C1 segment of cervical spinal cord (tissue), 14 donors: Measurements from ENCODE around the gene CCDC88B.
"Not testable (repeated sequence)": the region's sequence is repeated elsewhere in the genome, so short reads cannot be mapped to it uniquely, and the experiment has no call there.

Source experiments
- DNase-seq, 14 donors: peaks; one replicate each; lab custom pipeline; 2025; lab: John Stamatoyannopoulos, UW

Gene CCDC88B

DNA sequence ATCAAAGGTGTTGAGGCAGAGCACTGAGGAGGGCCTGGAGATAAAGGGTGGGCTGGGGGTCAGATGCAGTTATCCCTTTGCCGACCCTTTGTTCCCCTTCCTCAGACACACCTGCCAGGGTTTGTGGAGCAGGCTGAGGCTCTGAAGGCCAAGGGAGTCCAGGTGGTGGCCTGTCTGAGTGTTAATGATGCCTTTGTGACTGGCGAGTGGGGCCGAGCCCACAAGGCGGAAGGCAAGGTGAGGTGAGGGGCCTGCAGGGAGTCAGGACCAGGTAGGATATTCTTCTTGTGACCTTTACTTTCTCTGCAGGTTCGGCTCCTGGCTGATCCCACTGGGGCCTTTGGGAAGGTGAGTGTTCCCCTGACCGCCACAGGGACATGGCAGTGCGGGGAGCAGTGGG lies 19.4 kb upstream of the CCDC88B start:
- no peak for DNase-seq

DNA sequence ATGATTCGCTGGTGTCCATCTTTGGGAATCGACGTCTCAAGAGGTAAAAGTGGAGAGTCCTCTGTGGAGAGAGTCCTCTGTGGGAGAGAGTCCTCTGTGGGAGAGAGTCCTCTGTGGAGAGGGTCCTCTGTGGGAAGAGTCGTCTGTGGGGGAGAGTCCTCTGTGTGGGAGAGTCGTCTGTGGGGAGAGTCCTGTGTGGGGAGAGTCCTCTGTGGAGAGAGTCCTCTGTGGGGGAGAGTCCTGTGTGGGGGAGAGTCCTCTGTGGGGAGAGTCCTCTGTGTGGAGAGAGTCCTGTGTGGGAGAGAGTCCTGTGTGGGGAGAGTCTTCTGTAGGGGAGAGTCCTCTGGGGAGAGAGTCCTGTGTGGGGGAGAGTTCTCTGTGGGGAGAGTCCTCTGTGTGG lies 19.0 kb upstream of the CCDC88B start:
- DNase-seq, result no peak

DNA sequence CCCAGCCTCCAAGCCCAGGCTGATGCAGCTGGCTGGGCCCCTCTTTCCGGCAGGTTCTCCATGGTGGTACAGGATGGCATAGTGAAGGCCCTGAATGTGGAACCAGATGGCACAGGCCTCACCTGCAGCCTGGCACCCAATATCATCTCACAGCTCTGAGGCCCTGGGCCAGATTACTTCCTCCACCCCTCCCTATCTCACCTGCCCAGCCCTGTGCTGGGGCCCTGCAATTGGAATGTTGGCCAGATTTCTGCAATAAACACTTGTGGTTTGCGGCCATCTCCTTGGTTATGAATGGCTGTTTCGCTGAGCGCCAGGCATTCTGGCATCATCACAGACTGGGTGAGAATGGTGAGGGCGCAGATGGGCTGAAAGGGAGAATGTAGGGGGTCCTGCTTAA lies 18.5 kb upstream of the CCDC88B start:
- DNase-seq, result peak in 1 of 14 donors; percentile 34

DNA sequence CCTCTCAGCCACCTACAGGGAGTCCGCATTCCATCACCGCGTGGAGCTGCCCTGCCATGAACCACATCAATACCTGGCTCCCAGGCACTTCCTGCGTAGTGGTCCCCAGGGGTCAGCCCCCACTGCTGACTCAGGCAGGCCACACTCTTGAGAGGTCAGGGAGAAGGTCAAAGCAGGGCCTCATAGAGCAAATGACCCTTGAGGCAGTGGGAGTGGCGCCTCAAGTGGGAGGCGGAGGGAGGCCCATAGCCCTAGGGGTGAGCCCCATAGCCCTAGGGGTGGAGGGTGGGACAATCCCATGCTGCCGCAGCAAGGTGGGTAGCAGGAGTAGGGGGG lies 17.1 kb upstream of the CCDC88B start:
- no peak for DNase-seq

DNA sequence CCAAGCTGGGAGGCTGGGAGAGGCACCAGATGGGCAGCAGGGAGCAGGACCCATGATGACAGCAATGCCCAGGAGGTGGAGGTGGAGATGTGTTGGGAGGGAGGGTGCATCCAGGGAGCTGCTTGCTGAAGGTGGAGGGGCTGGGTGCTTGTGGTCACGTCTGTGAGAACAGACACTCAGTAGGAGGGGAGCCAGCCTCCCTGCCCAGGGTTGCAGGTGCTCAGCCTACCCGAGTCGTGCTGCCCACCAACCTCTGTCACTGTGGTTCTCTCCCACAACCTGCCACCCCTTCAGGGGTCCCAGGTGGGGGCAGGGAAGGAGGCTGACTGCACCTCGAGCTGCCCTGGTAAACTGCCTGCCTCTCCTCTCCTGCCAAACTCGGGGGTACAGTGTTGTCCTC lies 16.6 kb upstream of the CCDC88B start:
- no peak for DNase-seq

DNA sequence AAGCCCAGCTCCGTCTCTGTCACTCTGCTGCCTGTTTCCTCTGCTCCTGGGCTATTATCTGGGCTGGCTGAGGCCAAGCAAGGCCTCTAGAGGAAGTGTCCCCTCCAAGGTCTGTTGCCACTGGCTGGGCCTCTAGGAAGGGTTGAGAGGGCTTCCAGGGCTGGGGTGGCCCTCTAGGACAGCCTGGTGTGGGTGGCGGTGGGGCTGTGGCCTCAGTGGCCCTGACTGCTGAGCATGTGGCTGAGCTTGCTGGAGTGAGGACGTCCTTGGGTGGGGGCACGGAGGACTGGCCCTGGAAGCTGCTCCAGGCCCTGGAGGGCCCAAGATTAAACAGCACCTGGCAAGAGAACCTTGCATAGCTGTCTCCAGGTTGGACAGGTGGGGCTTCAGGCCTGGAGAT lies 16.0 kb upstream of the CCDC88B start:
- DNase-seq, result not testable (repeated sequence)

DNA sequence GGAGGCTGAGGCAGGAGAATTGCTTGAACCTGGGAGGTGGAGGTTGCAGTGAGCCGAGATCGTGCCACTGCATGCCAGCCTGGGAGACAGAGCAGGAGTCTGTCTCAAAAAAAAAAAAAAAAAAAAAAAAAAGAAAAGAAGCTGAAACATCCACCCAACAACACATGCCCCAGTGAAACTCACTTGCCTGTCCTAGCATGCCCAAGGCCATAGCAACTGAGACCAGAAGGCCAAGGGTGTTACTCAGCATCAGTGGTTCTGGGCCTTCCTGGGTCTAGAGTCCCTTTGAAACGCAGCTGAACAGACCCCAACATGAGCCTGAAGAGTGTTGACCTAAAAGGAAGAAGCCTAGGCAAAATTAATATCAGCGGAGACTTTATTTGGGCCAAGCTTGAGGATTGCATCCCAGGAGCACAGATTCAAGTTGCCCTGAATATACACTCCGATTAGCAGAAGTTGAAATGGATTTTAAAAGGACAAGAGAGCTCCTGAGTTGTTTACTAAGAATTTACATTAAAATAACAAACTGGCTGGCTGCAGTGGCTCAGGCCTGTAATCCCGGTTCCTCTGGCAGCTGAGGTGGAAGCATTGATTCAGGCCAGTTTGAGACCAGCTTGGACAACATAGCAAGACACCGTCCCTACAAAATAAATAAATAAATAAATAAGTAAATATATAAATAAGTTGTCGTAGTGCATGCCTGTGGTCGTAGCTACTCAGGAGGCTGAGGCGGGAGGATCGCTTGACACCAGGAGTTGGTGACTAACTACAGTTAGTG lies 15.1 kb upstream of the CCDC88B start:
- no peak for DNase-seq

DNA sequence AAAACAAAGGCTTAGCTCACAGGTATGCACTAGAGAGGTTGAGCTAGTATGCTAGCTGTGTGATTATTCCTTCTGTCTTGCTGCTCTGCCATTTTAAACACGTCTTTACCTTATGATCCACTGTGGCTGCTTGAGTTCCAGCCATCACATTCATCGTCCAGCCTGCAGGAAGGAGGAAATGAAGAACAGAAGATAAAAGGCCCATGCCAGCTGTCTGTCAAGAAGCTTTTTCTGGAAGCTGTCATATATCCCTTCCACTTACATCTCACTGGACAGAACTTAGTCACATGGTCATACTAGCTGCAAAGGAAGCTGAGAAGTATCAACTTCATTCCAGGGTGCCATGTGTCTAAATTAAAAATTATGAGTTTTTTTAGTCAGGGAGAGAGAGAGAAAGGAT lies 12.6 kb upstream of the CCDC88B start:
- no peak for DNase-seq

DNA sequence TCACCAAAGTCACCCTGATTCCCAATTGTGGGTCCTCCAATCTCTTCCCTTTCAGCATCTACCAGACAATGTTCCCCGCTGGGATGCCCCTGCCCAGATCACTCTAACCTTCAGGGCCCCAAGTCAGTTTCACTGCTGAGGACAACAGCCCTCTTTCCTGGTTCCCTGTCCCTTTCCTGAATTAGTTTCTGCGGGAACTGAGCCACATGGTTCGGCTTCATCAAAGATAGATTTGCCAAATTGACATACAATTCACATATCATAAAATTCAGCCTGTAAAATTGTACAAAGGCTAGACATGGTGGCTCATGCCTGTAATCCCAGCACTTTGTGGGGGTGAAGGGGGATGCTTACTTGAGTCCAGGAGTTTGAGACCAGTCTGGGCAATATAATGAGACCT lies 12.0 kb upstream of the CCDC88B start:
- no peak for DNase-seq

DNA sequence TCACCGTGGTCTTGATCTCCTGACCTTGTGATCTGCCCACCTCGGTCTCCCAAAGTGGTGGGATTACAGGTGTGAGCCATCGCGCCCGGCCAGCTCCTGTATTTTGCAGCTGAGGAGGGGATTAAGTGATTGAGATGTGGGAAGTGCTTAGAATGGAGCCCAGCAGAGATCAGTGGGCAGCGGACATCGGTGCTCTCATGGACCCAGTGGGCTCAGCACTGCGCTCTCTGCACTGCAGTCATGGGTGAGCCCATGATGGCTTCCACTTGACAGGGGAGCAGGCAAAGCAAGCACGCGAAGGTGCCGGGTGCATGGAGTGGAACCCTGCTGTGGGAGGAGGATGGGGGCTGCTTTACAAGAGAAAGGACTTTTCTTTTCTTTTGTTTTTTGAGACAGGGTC lies 9.1 kb upstream of the CCDC88B start:
- no peak for DNase-seq

DNA sequence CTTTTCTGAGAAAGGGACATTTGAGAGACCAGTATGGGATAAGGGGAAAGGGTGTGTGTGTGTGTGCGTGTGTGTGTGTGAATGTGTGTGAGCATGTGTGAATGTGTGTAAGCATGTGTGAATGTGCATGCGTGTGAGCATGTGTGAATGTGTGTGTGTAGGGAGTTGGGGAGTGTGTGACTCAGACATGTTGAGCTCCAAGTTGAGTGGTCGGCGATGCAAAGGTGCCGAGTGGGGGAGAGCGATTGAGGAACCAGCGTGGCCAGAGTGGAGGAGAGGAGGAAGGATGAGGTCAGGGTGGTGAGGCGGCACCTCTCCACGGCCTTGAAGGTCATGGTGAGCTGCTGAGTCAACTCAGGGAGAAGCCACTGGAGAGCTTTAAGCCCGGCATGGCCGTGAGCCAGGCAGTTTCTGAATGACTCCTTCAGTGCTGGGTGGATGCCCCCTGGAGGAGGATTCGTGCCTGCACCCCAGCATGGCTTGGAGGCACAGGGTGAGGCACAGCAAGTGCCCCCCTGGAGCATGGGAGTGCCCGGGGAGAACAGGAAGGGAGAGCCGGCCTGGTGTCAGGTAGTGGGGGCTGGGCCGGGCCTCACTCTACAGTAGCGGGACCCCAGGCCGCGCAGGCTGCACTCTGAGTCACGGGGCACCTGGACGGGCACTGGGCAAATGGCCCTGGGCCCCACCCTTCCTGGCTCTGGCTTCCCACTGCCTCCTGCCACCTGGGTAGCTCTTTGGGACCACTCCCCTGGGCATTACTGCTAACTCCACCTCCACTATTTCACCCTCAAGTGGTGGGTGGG lies 8.2 kb upstream of the CCDC88B start:
- DNase-seq, result peak in 4 of 14 donors; percentile 7 to 54 (median 30)

DNA sequence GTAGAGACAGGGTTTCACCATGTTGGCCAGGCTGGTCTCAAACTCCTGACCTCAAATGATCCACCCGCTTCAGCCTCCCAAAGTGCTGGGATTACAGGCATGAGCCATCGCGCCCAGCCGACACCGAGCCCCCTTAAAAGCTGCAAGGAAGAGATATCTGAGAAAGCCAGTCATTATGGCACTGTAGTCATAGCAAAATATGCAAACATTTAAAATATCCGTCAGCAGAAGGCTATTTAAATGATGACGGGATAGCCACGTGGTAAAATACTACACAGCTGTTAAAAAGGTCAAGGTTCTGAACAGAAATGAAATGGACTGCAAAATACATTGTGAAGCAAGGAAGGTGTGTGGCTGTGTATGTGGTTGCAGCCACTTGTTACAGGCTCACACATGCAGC lies 6.4 kb upstream of the CCDC88B start:
- DNase-seq, result no peak

DNA sequence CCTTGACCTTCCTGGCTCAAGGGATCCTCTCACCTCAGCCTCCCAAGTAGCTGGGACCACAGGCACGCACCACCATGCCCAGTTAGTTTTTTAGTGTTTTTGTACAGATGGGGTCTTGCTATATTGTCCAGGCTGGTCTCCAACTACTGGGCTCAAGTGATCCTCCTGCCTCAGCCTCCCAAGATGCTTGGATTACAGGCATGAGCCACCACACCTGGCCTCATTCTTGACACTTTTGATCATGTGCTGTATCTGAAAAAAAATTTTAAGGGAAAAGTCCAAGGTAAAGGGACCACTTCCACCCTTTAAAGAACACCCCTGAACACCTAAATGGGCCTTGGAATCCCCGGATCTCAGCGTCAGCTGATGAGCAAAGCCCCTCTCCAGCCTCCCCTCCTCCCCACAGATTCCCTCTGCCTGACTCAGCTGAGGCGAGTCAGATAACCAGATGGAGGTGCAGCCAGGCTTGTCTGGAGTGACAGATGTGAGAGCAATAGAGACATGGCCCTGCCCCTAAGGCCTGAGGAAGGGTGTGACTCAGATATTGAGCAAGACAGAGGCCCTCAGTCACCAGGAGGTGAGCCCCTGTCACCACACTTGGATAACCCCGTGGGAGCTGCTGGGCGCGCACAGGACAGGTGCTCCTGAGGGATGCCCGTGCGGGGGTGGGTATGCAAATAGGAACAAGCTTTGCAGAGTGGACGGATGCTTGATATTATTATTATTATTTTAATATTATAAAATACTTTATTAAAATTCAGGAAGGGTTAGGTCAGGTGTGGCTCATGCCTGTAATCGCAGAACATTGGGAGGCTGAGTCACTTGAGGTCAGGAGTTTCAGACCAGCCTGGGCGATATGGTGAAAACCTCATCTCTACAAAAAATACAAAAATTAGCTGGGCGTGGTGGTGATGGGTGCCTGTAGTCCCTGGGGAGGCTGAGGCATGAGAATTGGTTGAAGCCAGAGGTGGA lies 5.0 kb upstream of the CCDC88B start:
- DNase-seq, result no peak

DNA sequence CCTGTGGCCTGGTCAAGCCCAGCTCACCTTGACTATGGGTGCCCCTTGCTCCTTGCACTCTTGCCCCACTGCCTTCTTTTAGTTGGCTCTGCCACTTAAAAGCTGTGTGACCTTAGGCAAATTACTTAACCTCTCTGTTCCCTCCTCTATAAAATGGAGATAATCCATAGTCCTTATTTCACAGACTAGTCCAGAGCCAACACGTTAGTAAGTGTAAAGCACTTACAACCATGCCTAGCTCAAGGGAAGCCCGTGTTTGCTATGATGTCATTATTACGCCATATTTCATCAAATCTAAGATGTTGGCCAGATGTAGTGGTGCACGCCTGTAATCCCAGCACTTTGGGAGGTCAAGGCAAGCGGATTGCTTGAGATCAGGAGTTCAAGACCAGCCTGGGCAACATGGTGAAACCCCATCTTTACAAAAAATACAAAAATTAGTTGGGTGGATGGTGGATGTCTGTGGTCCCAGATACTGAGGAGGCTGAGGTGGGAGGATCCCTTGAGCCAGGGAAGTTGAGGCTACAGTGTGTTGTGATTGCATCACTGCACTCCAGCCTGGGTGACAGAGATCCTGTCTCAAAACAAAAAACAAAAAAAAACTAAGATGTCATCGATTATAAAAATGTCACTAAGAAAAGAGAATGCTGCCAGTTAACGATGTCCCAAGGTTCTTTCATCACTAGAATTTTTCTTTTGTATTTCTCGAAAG lies 2.3 kb upstream of the CCDC88B start:
- DNase-seq, result no peak

DNA sequence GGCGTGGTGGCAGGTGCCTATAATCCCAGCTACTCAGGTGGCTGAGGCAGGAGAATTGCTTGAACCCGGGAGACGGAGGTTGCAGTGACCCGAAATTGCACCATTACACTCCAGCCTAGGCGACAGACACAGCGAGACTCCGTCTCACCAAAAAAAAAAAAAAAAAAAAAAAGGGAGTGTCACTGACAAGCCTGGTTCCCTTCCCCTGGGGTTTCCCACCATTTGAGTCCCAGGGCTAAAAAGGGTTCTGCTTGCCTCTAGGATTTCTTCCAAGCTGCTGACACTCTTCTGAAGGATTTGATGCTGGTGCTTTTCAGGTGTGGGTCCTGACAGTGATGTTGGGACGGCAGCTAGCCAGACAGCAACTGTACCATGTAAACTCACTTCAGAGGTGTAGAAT lies 1.3 kb upstream of the CCDC88B start:
- no peak for DNase-seq

DNA sequence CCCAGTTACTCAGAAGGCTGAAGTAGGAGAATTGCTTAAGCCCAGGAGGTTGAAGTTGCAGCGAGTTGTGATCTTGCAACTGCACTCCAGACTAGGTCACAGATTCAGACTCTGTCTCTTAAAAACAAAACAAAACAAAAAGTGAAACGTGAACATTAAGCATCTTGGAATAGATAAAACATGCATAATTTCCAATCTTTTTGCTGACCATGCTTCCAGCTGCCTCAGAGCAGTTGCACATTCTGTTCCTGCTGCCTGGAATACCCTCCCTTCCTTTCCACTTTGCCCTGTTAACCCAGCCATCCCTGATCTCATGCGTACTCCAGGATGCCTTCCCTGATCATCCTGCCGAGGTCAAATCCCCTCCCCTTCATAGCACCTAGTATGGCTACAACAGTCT lies 718 bp upstream of the CCDC88B start:
- no peak for DNase-seq

DNA sequence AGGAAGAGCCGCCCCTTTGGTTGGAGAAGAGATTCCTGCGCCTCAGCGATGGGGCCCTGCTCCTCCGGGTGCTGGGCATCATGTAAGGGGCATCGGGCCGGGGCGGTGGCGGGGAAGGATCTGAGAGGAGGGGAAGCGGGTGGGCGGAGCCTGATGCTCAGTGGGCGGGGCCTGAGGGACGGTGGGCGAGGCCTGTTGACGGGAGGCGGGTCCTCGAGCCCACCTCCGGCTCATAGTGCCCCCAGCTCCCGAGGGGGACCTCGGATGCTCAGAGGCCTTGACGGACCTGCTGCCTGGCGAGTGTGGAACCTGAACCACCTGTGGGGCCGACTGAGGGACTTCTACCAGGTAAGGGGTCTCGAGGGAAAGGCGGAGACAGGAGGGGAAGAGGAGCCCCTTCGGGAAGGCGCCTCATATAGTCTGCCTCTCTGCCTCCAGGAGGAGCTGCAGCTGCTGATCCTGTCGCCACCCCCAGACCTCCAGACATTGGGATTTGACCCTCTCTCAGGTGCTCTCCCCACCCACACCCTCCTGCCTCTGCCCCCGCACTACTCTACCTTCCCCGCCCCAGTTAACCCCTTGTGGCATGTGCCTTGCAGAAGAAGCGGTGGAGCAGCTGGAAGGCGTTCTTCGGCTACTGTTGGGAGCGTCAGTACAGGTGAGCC lies 799 bp downstream of the CCDC88B start:
- peak in 1 of 14 donors; percentile 29 for DNase-seq

DNA sequence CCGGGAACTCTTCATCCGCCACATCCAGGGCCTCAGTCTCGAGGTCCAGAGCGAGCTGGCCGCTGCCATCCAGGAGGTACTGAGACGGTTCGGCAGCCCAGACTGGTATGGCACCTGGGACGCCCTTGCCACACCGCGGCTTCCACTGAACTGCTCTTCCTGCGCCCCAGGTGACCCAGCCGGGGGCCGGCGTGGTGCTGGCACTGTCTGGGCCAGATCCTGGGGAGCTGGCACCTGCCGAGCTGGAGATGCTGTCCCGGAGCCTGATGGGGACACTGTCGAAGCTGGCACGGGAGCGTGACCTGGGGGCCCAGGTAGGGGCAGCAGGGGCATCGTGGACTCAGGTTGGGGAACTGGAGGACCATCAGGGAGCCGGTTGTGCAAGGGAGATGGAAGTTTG lies 1.4 kb downstream of the CCDC88B start:
- DNase-seq, result no peak

DNA sequence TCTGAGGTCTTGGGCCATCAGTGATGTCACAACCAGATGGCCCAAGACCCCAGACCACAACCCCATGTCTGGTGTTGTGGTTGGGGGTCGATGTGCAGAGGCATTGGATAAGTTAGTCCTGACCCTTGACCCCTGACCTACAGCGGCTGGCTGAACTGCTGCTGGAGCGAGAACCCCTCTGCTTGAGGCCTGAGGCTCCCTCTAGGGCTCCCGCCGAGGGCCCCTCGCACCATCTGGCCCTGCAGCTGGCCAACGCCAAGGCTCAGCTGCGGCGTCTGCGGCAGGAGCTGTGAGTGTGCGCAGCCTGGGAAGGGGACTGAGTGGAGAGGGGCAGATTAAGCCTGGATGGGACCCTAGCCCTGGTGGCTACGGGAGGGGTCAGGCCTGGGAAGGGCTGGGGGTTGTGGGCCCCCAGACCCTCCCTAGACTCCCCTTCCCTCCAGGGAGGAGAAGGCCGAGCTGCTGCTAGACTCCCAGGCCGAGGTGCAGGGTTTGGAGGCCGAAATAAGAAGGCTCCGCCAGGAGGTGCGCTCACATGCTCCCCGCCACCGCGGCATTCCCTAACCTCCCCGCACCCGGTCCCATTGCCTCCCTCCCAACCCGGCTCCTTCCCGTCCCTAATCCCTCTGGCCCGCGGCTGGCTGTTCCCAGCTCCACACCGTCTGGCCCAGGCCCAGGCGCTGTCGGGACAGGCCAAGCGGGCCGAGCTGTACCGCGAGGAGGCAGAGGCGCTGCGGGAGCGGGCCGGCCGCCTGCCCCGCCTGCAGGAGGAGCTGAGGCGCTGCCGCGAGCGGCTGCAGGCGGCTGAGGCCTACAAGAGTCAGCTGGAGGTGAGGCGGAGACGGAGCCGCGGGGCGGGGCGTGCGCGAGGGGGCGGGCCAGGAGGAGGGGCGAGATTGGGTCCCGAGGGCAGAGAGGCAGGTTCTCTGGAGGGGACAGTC lies 2.1 kb downstream of the CCDC88B start:
- DNase-seq, result peak in 13 of 14 donors; percentile 27 to 88 (median 55)
